A673 (cell line): Measurements from ENCODE around the gene GALK1. TPM values are rescaled to one million over a fixed set of nuclear protein-coding genes. Genes with fewer than 3 reads are reported as not detected.

Source experiments
- BruUV-seq: library from RNA; stranded (reverse); fragments of 400-500 nt; replicated peaks from 2 replicates; lab custom pipeline; 2021; lab: Mats Ljungman, UMichigan
- CTCF ChIA-PET: fragments of 300-600 bp; sonication (Branson Sonifier 250); formaldehyde crosslinking; loops from one replicate; lab custom pipeline; 2022; ENCODE audit warnings: antibody characterized with exemption; lab: Charles Lee
- POLR2A ChIA-PET: fragments of 300-600 bp; sonication (Branson Sonifier 250); formaldehyde crosslinking; loops from one replicate; lab custom pipeline; 2022; ENCODE audit warnings: antibody characterized with exemption; ENCODE audit not compliant: low non-redundant PET; lab: Charles Lee
- DNase-seq: peaks from one replicate; pipeline ENCODE4 v3.0.0-alpha.2; 2015; ENCODE audit warnings: low spot score
- H3K27ac ChIP-seq: fragments of 200-600 bp; sonication (generic); 2 replicates; pipeline ENCODE4 v1.5.1; 2016; ENCODE audit warnings: mixed run types, low read depth, mild to moderate bottlenecking, mixed read lengths, antibody characterized with exemption, low read length; ENCODE audit not compliant: poor library complexity, severe bottlenecking
- H3K27me3 ChIP-seq: fragments of 200-600 bp; sonication (generic); replicated peaks from 2 replicates; pipeline ENCODE4 v1.6.1; 2017; ENCODE audit warnings: mixed run types, low read depth, mild to moderate bottlenecking, mixed read lengths, antibody characterized with exemption, low read length; ENCODE audit not compliant: insufficient read depth, poor library complexity
- H3K36me3 ChIP-seq: fragments of 200-600 bp; sonication (generic); 2 replicates; pipeline ENCODE4 v1.6.1; 2016; ENCODE audit warnings: mixed run types, mild to moderate bottlenecking, mixed read lengths, antibody characterized with exemption, low read length; ENCODE audit not compliant: insufficient read depth, poor library complexity, severe bottlenecking
- H3K4me1 ChIP-seq: fragments of 200-600 bp; sonication (generic); 2 replicates; pipeline ENCODE4 v1.6.1; 2017; ENCODE audit warnings: mixed run types, mild to moderate bottlenecking, mixed read lengths, antibody characterized with exemption, low read length; ENCODE audit not compliant: insufficient read depth, poor library complexity, severe bottlenecking
- H3K4me3 ChIP-seq: fragments of 200-600 bp; sonication (generic); 2 replicates; pipeline ENCODE4 v1.5.1; 2016; ENCODE audit warnings: low read depth, mixed run types, mild to moderate bottlenecking, mixed read lengths, low read length; ENCODE audit not compliant: poor library complexity, severe bottlenecking
- H3K9me3 ChIP-seq: fragments of 200-600 bp; sonication (generic); 2 replicates; pipeline ENCODE4 v1.6.1; 2016; ENCODE audit warnings: mixed run types, low read depth, mild to moderate bottlenecking, mixed read lengths, antibody characterized with exemption, low read length; ENCODE audit not compliant: poor library complexity, severe bottlenecking
- CTCF ChIP-seq: fragments of 300-800, 200-600 bp; sonication (generic); conservative IDR thresholded peaks from 2 replicates; pipeline ENCODE4 v1.5.1; 2017; ENCODE audit warnings: low read depth, mild to moderate bottlenecking, antibody characterized with exemption, low read length, moderate library complexity, mixed read lengths
- EZH2 ChIP-seq: fragments of 200-600 bp; sonication (generic); IDR thresholded peaks from 2 replicates; pipeline ENCODE4 v1.6.1; 2017; ENCODE audit warnings: borderline replicate concordance, low read depth, mild to moderate bottlenecking, mixed read lengths, antibody characterized with exemption, low read length; ENCODE audit not compliant: poor library complexity, severe bottlenecking
- intact Hi-C: fragments of 100-400 bp; cut with micrococcal nuclease; formaldehyde crosslinking; loops from one replicate; pipeline ENCODE4 v1.10.0; 2022; ENCODE audit not compliant: unreplicated experiment
- total RNA-seq: library from RNA; stranded (reverse); gene quantifications from 2 replicates; pipeline ENCODE4 v1.2.3, GENCODE V29; 2021

The GALK1 gene
- total RNA-seq, 1 experiment from 2014 or later, result 18.3 TPM

DNA sequence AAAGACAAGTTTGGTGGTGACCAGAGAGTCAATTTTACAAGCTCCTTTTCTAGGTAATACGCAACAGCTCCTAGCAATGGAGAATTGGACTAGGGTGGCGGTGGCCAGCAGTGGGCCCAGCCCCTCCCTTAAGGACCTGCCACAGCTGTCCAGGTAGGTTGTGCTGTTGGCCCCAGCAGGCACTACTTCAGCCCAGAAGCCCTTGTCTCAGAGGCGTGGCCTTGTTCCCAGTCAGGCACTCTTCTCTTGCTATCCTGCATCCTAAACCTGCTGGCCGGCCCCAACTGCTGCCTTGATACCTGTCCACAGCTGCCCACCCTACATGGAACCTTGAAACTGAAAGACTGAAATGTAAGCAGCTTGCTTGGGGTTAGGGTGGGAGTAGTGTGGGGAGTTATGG, 989 bp upstream of the GALK1 start:
- intact Hi-C loops, result no loop called here
- ChIA-PET CTCF (interaction anchor here (0.6 to 2.1 kb wide), 2 partner anchors 12 to 82 kb away, joined by 3 to 10 read pairs; no protein-coding TSS in a partner anchor), POLR2A (interaction anchor here (0.7 to 0.8 kb wide), 2 partner anchors 14 kb away, joined by 3 read pairs; a partner anchor contains a TSS)
- Histone ChIP-seq H3K36me3 (no peaks in the 10 kb centered on the region), H3K4me1 (peaks cover 8% of the 10 kb centered on the region), H3K27me3 (no peaks in the 10 kb centered on the region), H3K27ac (no peak overlapping the region), H3K9me3 (no peaks in the 10 kb centered on the region), H3K4me3 (no peak overlapping the region)
- TF ChIP-seq EZH2 (no peak), CTCF (no peak)
- no TSS peak for BruUV-seq
- DNase-seq, result no peak

DNA sequence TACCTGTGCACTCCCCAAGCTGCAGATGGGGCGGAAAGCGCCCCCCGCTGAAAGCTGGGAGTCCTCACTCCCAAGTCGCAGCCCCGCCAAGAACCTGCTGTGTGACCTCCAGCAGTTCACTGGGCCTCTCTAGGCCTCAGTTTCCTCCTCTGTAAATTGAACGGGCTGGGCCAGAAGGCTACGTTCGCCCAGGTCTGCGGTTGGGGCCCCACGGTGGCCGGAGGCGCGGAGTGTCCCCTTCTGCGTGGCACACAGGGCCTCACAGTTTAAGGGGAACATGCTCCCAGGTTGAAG, 628 bp downstream of the GALK1 start:
- H3K36me3 ChIP-seq, result no peaks in the 10 kb centered on the region
- no peak for DNase-seq
- H3K27ac ChIP-seq, result peak overlapping the region; percentile 58
- TF ChIP-seq CTCF (peak; percentile 60), EZH2 (no peak)
- no peaks in the 10 kb centered on the region for H3K9me3 ChIP-seq
- BruUV-seq, result no TSS peak
- H3K4me3 ChIP-seq, result peak overlapping the region; percentile 71
- ChIA-PET POLR2A (interaction anchor here (0.6 kb wide), 1 partner anchor 25 kb away, joined by 3 read pairs; no protein-coding TSS in a partner anchor), CTCF (interaction anchor here (0.6 to 2.1 kb wide), 3 partner anchors 11 to 66 kb away, joined by 3 to 10 read pairs (median 4); no protein-coding TSS in a partner anchor)
- intact Hi-C loops, result no loop called here
- no peaks in the 10 kb centered on the region for H3K27me3 ChIP-seq
- peaks cover 8% of the 10 kb centered on the region for H3K4me1 ChIP-seq

GRCh38 chr17:75763613-75764416, 1.2 kb downstream of the GALK1 start:
- no peak for DNase-seq
- H3K9me3 ChIP-seq, result no peaks in the 10 kb centered on the region
- no peaks in the 10 kb centered on the region for H3K27me3 ChIP-seq
- H3K27ac ChIP-seq, result peak overlapping the region; percentile 58
- CTCF ChIA-PET, result interaction anchor here (0.6 to 2.1 kb wide), 2 partner anchors 10 to 18 kb away, joined by 4 to 10 read pairs; no protein-coding TSS in a partner anchor
- peaks cover 8% of the 10 kb centered on the region for H3K4me1 ChIP-seq
- TF ChIP-seq CTCF, result no peak
- TF ChIP-seq EZH2, result no peak
- POLR2A ChIA-PET, result interaction anchor here (0.6 kb wide), 1 partner anchor 26 kb away, joined by 3 read pairs; no protein-coding TSS in a partner anchor
- peak overlapping the region; percentile 71 for H3K4me3 ChIP-seq
- no peaks in the 10 kb centered on the region for H3K36me3 ChIP-seq
- intact Hi-C loops, result no loop called here
- no TSS peak for BruUV-seq
